Caki2 (cell line): ENCODE results near the gene NFATC1. TPM values are rescaled to one million over a fixed set of nuclear protein-coding genes. Genes with fewer than 3 reads are reported as not detected.

Experiments
- DNase-seq: peaks from one replicate; pipeline ENCODE4 v3.0.0-alpha.2; 2015; ENCODE audit warnings: low read depth
- in situ Hi-C: cut with HindIII; loops from 2 replicates; pipeline ENCODE4 v1.10.0; 2016; ENCODE audit warnings: low sequenced_read_pairs, low pct_unique_long_range_greater_than_20kb, mixed read lengths
- total RNA-seq: library from RNA; depleted of rRNA; stranded (reverse); fragments of >200 nt; shearing (Covaris generic); gene quantifications from 2 replicates; pipeline ENCODE4 v1.2.3, GENCODE V29; 2014; ENCODE audit warnings: low replicate concordance

NFATC1 gene
- total RNA-seq, 1 experiment from 2014 or later: 8.3 TPM

GRCh38 chr18:79447703-79448367, 52.1 kb downstream of the NFATC1 start:
- in situ Hi-C loops: no loop called here

GRCh38 chr18:79448621-79449020, 52.9 kb downstream of the NFATC1 start:
- DNase-seq: no peak
- in situ Hi-C loops: no loop called here

More at GRCh38 chr18:79447703-79448367, 52.1 kb downstream of the NFATC1 start:
- DNase-seq: no peak

- in situ Hi-C loops: no loop called here
- DNase-seq: no peak
Measured at GRCh38 chr18:79449551-79450288, 54.0 kb downstream of the NFATC1 start.

- no peak for DNase-seq
- in situ Hi-C loops: no loop called here
Measured at GRCh38 chr18:79450289-79451080, 54.8 kb downstream of the NFATC1 start.

GRCh38 chr18:79451237-79452125, 55.8 kb downstream of the NFATC1 start:
- DNase-seq: no peak
- in situ Hi-C loops: no loop called here

GRCh38 chr18:79452190-79452990, 56.7 kb downstream of the NFATC1 start:
- in situ Hi-C loops: no loop called here
- DNase-seq: no peak

- in situ Hi-C loops: no loop called here
- no peak for DNase-seq
Measured at GRCh38 chr18:79452991-79453645, 57.4 kb downstream of the NFATC1 start.

- in situ Hi-C loops: no loop called here
- DNase-seq: no peak
Measured at GRCh38 chr18:79453816-79454735, 58.3 kb downstream of the NFATC1 start.

- DNase-seq: no peak
- in situ Hi-C loops: no loop called here
Measured at GRCh38 chr18:79455261-79455660, 59.5 kb downstream of the NFATC1 start.

- DNase-seq: no peak
- in situ Hi-C loops: no loop called here
Measured at GRCh38 chr18:79456105-79456980, 60.6 kb downstream of the NFATC1 start.

GRCh38 chr18:79457239-79457638, 61.5 kb downstream of the NFATC1 start:
- in situ Hi-C loops: no loop called here

GRCh38 chr18:79457652-79458051, 61.9 kb downstream of the NFATC1 start:
- no peak for DNase-seq
- in situ Hi-C loops: no loop called here

More at GRCh38 chr18:79457239-79457638, 61.5 kb downstream of the NFATC1 start:
- DNase-seq: no peak

- DNase-seq: peak; percentile 44
Measured at GRCh38 chr18:79458131-79458838, 62.6 kb downstream of the NFATC1 start.

GRCh38 chr18:79458917-79459803, 63.4 kb downstream of the NFATC1 start:
- DNase-seq: no peak
- in situ Hi-C loops: no loop called here

More at GRCh38 chr18:79458131-79458838, 62.6 kb downstream of the NFATC1 start:
- in situ Hi-C loops: no loop called here
